Fibroblast of skin of left biceps (primary cell): ENCODE results near the gene ZNF160.
A peak's percentile ranks its signal among the peaks of the same experiment; 100 is the strongest.
"Not testable (repeated sequence)": the region's sequence is repeated elsewhere in the genome, so short reads cannot be mapped to it uniquely, and the experiment has no call there.

Experiments
- DNase-seq, 2 experiments: peaks; one replicate each; pipeline ENCODE4 v3.0.0-alpha.2; 2013; ENCODE audit warnings: low read depth in 2 of 2

Gene ZNF160

DNA sequence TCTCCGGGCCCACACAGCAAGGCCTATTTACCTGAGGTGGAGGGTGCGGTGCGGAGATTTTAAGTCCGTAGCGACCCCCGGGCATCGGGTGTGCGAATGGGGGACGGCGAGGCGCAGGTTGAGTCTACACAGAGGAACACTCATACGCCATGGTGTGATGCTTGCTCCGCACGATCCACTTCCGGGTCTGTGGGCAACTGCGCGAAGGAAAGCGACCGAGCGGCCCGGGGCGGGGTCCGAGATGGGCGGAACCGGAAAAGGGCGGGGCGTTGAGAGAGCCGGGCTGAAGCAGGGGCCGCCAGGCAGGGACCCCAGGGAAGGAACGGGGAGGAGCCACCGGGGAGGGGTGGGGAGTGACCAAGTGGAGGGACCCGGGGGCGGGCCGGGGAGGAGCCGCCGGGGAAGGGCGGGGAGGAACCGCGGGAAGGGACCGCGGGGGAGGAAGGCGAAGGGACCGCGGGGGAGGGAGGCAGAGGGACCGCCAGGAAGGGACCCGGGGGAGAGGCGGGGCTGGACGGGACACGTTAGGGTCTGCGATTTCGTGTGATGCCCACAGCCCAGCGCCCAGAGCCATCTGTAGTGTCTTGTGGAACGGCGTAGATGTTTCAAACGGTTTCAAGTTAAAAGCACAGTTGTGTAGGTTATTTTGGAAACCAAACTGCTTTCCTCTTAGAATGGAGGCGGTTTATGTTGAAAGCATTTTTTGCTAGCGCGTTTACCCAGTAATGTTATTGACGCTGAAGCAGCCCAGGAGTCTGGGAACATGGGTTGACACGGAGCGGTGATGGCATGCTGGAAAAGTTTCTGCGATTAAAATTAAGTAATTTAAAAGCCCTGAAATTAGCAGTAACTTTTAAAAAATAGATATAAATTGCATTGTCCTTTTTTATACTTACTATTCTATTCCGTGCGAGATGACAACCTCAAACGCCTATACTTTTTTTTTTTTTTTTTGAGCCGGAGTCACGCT is at the start of gene ZNF160:
Gene ZNF160 (minus strand): TSS at position 189 of the 970 bp plus-strand sequence. CDS start 17,146 bp downstream, outside the sequence.
- peak; percentile 90 to 92 for DNase-seq

- no peak for DNase-seq
Observed at GRCh38 chr19:53147645-53148044, 44.4 kb upstream of the ZNF160 start.

DNA sequence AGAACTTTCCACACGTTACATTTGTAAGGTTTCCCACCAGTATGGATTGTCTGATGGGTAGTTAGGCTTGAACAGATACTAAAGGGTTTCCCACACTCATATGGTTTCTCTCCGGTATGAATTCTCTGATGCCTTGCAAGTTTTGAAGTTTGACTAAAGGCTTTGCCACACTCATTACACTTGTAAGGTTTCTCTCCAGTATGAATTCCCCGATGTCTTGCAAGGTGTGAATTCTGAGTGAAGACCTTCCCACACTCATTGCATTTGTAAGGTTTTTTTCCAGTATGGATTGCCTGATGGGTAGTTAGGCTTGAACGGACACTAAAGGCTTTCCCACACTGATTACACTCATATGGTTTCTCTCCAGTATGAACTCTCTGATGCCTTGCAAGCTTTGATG is 37.1 kb upstream of the ZNF160 start:
- DNase-seq: no peak

- no peak for DNase-seq
Observed at GRCh38 chr19:53136432-53136831, 33.2 kb upstream of the ZNF160 start.

- peak; percentile 25 to 46 for DNase-seq
Observed at GRCh38 chr19:53132141-53132991, 29.1 kb upstream of the ZNF160 start, which contains the start of gene ZNF415. TSS of gene ZNF415 (minus strand) at chr19:53132910. CDS start at chr19:53122676, 10,234 bp downstream.

DNA sequence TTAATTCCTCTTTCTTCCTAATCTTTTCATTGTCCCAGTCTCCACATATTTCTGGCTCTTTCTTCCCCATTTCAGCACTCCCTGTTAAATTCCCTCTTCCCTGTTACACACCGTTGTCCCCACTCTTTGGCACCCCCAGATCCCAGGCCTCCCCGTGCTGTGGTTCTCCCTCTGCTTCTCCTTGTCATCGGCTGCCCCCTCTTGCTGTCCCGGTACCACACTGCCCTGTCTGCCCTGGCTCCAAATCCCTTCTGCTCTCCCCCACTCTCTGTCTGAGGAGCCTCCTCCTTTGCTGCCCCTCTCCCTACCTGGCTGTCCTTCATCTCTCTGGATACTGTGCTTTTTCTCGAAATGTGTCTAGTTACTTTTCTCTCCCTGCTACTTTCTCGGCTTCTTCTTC is 28.5 kb upstream of the ZNF160 start:
- no peak for DNase-seq

- no peak for DNase-seq
Observed at GRCh38 chr19:53131085-53131590, 27.9 kb upstream of the ZNF160 start.

GRCh38 chr19:53130506-53130905 is 27.3 kb upstream of the ZNF160 start:
- no peak for DNase-seq

DNA sequence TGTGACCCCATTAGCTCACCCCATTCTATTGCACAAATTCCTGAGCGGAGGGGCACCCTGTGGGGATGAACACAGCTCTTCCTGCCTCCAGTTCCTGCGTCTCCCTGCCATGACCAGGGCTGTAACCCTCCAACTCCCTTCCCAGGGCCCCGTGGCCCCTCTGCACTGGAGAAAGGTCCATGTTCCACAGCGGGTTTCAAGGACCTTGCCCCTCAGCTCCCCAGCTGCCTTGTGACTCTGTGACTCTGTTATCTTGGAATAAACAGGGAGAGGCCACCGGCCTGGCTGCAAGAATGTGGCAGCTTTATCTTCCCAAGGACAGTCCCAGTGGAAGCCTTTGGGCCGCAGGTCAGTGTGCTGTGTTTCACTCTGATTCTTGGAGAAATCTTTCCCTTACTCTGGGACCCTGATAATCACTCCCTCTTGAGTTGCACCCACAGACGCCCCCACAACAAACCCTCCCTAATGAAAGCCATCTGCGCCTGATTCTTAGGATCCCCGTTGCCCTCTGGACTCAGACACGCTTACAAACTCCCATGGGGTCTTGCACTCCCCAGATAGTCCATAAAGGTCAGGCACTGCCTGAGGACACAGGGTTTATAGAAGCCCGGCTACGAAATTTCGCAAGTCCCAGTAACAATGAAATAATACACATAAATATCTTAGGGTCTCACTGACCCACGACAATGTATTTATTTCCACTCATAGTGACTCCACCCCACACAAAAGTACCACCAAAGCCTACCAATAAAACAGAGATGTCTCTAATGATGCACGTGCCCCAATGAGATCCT is 23.7 kb upstream of the ZNF160 start:
- not testable (repeated sequence) for DNase-seq

GRCh38 chr19:53123400-53123799 is 20.2 kb upstream of the ZNF160 start:
- DNase-seq: no peak

- no peak for DNase-seq
Observed at GRCh38 chr19:53112286-53112685, 9.1 kb upstream of the ZNF160 start.

- DNase-seq: no peak
Observed at GRCh38 chr19:53109527-53109926, 6.3 kb upstream of the ZNF160 start.

GRCh38 chr19:53102756-53103233 is 427 bp downstream of the ZNF160 start:
- peak in 1 of 2 experiments; percentile 1 for DNase-seq

DNA sequence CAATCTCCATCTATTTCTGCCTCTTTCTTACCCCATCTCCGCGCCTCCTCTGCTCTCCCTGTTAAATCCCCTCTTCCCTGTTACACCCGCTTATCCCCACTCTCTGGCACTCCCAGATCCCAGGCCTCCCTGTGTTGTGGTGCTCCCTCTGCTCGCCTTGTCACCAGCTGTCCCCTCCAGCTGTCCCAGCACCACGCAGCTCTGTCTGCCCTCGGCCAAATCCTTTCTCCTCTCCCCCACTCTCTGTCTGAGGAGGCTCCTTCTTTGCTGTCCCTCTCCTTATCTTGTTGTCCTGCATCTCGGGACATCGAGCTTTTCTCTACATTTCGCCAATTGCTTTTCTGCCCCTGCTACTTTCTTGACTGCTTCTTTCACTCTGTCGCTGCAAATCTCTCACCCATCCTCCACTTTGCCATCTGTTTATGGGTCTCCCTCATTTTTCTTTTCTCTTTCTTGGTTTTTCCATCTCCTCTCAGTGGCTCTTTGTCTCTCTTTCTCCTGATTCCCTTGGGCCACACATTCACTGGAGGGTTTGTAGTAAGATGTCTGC is 941 bp downstream of the ZNF160 start:
- no peak for DNase-seq

- no peak for DNase-seq
Observed at GRCh38 chr19:53101518-53101917, 1.7 kb downstream of the ZNF160 start.

GRCh38 chr19:53098570-53098969 is 4.7 kb downstream of the ZNF160 start:
- DNase-seq: not testable (repeated sequence)

- not testable (repeated sequence) for DNase-seq
Observed at GRCh38 chr19:53096982-53097690, 6.1 kb downstream of the ZNF160 start.

- not testable (repeated sequence) for DNase-seq
Observed at GRCh38 chr19:53096579-53096978, 6.6 kb downstream of the ZNF160 start.

- DNase-seq: no peak
Observed at GRCh38 chr19:53094754-53095575, 8.3 kb downstream of the ZNF160 start.
